GM19463 (cell line): ENCODE data around the gene MORN4.

Source experiments
- ATAC-seq: cut with Tn5 transposase; IDR thresholded peaks from one replicate; pipeline ENCODE4 v1.9.1; 2021; ENCODE audit warnings: mild to moderate bottlenecking, moderate library complexity; ENCODE audit not compliant: unreplicated experiment

The MORN4 gene

DNA sequence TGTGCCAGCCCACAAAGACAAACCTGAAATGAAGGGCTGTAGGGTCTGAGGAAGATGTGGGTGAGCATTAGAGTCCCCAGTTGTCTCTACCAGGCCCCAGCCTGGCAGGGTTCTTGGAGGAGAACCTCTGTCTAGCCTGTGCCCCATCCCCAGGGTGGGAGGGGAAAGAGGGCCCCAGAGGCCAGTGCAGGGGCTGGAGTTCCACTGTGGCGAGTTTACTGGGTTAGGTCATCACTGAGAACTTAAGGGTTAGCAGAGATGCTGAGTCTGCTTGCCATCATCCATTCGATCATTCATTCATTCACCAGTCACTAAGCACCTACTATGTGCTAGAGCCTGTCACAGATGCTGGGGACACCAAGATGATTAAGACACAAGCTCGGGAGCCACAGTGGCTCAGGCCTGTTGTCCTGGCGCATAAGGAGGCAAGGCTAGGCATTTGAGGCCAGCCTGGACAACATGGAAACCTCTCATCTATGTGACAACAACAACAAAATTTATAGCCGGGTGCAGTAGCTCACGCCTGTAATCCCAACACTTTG, 58.1 kb downstream of the MORN4 start:
- ATAC-seq: no peak

DNA sequence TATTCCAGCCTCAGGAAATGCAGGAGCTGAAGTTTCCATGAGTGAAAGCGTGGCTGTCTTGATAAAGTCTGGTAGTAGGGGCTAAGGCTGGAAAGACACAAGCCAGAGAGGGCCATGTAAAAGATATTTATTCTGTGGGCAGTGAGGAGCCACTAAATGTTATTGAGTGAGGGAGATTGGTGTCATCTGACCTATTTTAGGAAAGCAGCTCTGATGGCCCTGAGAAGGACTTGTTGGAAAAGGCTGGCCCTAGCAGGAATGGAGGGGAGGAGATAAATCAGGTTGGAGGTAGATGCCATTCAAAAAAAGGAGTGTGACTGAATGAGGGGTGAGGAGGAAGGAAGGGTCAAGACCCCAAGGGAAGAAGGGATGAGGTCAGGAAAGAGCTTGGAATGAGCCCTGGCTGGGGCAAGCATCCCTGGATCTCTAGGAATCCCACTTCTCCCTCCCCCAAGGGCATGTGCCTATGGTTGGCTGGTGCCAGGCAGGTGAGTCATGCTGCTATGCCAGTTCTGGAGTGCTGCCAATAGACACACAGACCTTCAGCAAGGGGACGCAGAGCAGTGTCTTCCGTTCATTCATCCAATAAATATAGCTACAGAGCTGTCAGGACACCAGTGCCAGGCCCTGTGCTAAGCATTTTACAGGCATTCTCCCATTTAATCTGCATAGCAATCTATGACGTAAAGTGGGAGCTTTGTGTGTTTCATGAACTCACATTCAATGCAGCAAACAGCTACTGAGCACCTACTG, 58.8 kb downstream of the MORN4 start:
- ATAC-seq: no peak

DNA sequence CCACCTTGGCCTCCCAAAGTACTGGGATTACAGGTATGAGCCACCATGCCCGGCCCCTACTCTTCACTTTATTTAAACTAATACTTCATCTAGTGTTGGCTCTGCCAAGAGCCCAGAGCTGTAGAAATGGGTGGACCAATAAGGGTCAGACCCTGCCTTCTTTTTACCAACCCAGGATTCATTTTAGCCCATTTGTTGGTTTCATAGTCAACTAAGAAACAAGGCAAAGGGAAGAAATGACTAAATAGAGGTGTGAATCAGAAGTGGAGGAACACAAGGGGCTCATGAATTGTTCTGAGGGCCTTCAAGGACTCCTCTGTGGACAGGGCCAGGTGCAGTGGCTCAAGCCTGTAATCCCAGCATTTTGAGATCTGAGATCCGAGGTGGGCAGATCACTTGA, 59.6 kb downstream of the MORN4 start:
- no peak for ATAC-seq

DNA sequence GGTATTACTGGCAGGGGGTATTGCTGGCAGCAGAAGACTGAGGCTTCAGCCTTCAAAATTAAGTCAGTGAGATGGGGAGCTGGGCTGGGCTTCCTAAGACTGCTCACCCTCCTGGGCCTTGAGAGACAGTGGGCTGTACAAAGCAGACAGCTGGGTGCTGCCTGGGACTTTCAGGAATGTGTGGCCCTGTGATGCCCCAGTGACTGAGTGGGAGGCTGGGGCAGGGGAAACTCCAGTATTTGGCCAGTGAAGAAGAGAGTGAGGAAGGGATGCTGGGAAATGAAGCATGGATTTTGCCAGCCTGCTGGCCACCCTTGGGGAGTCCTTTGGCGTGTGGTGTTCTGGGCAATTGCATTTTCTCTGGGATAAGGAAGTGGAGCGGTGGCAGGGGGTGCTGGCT, 60.3 kb downstream of the MORN4 start:
- ATAC-seq: no peak

DNA sequence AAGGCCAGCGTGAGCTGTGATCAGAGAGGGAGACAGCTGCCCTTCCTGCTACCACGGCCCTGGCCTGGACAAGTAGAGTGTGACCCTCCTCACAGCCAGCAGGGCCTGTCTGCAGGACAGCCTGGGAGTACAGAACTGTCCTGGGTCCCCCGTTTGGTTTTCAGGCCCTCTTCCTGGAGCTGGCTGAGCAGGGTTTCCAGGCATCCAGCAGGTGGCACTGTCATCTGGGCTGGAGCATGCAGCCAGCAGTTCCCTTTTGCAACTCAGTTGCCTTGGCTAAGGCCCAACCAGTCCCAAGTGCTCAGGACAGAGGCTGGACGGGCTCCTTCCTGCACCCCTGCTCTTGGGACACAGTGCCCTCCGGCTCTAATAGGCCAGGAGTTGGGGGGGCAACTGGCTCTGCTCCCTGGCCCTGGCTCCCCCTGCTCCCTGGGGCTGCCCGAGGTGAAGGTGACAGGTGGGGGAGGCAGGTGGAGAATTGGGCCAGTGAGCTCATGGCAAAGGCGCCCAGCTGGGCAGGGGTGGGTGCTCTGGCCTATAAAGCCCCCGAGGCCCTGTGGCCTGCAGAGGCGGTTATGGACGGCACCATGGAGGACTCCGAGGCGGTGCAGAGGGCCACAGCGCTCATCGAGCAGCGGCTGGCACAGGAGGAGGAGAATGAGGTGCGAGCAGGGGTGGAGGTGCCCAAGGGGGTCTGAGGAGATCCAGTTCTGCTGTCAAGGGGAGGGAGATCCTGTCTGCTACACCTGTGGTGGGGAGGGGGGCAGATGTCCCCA, 60.9 kb downstream of the MORN4 start, which contains the start of gene ANKRD2:
Gene ANKRD2, plus strand, starts transcription at position 566 of the 776 bp plus-strand sequence. Its CDS starts 10 bp downstream, at position 576.
- ATAC-seq: peak; percentile 74

DNA sequence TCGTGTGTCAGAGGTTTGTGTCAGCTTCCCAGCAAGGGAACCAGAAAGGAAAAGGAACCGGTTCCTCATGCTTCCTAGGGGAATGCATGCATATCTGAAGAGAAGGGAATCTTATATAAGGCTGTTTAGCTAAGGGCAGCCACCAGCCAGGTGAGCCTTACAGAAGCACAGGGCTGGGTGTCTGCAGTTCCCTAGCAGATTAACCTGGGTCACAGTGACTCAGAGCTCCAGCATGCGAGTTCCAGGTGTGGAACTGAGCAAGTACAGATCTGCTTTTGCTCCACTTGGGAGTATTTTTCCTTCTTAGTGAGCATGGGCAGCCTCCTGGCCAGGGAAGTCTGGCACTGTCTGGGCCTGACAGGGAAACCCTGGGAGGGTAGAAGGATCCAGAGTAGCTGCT, 61.7 kb downstream of the MORN4 start:
- no peak for ATAC-seq

DNA sequence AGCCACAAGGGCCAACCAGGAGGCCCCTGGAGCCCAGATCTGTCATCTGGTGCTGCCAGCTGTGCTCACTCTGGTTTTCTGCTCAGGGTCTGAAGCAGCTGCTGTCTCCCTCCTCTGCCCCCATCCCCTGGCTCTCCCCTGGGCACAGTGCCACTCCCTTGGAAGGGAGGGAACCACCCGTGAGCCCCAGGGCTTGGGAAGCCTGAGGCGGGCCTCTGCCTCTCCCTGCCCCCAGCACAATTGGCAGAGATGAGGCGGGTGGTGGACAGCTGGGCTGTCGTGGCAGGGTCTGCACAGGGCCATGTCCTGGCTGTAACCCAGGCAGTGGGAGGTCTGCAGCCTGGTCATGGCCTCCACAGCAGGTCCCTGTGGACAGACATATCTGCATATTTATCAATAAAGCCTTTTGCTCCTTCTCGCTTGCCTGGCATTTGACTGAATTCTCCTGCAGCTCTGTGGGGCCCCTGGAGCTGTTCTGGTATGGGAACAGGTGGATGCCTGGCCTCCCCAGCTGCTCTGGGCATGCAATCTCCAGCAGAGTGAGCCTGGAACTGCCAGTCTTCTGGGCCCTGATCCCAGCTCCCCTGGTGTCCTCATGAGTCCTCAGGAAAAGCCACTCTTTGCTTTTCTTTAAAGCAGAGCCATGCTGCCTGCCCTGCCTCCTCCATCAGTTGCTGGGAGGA, 62.4 kb downstream of the MORN4 start:
- no peak for ATAC-seq

DNA sequence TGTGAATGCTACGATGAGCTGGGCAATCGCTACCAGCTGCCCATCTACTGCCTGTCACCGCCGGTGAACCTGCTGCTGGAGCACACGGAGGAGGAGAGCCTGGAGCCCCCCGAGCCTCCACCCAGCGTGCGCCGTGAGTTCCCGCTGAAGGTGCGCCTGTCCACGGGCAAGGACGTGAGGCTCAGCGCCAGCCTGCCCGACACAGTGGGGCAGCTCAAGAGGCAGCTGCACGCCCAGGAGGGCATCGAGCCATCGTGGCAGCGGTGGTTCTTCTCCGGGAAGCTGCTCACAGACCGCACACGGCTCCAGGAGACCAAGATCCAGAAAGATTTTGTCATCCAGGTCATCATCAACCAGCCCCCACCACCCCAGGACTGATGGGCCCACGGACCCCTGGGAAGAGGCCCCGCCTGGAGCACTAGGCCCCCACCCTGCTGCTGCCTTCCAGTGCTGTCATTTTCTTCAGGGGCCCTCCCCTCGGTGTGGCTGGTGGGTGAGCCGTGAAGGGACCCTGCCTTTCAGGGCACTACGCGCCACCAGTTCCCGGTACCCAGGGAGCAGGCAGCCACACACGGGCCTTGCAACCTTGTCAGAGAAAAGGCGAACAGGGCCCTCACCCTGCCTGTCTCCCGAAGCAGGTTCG, 63.0 kb downstream of the MORN4 start:
- ATAC-seq: no peak

DNA sequence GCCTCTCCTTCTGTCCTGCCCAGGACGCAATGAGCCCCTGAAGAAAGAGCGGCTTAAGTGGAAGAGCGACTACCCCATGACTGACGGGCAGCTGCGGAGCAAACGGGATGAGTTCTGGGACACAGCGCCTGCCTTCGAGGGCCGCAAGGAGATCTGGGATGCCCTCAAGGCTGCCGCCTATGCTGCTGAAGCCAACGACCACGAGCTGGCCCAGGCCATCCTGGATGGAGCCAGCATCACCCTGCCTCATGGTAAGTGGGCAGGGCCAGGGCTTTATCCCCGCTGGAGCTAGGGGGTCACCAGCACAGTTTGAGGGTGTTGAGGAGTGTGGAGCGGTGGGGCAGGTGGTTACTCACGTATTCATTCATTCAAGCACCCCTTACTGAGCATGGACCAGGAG, 65.4 kb downstream of the MORN4 start:
- no peak for ATAC-seq

DNA sequence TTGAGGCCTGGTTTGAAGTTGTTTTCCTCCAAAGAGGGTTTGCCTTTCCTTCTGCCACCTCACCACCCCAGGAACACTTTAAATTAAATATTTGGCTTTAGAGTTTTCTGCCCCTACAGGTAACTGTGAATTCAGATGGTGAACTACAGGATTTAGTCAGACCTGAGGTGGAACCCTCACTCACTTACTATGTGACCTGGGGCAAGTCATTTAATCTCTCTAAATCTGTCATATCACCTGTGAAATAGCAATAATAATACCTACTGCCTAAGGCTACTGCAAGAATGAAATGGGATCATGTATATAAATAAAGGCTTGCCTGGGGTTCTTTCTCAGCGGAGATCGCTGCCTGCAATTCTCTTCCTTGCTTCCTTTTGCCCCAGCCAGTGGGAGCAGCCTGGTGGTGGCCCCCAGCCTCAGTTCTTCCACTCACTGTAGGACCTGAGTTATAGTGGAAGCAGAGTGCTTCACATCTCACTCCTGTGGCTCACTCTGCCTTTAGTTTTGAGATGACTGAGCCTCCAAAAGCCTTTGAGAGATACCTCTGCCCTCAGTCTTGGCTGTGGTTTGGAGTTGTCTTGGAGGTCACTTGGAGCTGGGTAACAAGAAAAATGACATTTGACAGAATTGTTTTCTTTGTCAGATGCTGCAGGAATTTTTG, 66.8 kb downstream of the MORN4 start:
- no peak for ATAC-seq

DNA sequence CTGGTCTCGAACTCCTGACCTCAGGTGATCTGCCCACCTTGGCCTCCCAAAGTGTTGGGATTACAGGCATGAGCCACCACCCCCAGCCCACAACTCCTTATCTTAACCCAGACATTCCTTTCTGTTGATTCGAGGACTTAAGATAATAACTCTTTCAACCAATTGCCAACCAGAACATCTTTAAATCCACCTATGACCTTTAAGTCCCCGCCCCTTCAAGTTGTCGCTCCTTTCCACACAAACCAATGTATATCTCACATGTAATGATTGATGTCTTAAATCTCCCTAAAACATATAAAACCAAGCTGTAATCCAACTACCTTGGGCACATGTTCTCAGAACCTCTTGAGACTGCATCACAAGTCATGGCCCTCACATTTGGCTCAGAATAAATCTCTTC, 68.5 kb downstream of the MORN4 start:
- no peak for ATAC-seq
